ENCODE results near the gene MRPS18A.
A peak's percentile ranks its signal among the peaks of the same experiment; 100 is the strongest.

Gene MRPS18A

GRCh38 chr6:43629505-43630300, 57.9 kb downstream of the MRPS18A start:
- DNase-seq (ENCODE audit: extremely low read depth, low read depth) = peak; percentile 95
- TF ChIP-seq CTCF (IDR thresholded peaks at IDR 0.05; ENCODE audit: low read depth, low read length) = no peak

- DNase-seq (ENCODE audit: extremely low read depth, low read depth) = peak; percentile 99
- no peak for TF ChIP-seq CTCF (IDR thresholded peaks at IDR 0.05; ENCODE audit: low read depth, low read length)
These were observed 58.5 kb downstream of the MRPS18A start, which contains the start of gene GTPBP2 for GRCh38 chr6:43629104-43629504. TSS of gene GTPBP2 (minus strand) at chr6:43629264. CDS start at chr6:43629162, 102 bp downstream.

GRCh38 chr6:43628393-43629103, 59.0 kb downstream of the MRPS18A start:
- DNase-seq (ENCODE audit: extremely low read depth, low read depth) = no peak
- no peak for TF ChIP-seq CTCF (IDR thresholded peaks at IDR 0.05; ENCODE audit: low read depth, low read length)

GRCh38 chr6:43627008-43627825, 60.4 kb downstream of the MRPS18A start:
- no peak for TF ChIP-seq CTCF (IDR thresholded peaks at IDR 0.05; ENCODE audit: low read depth, low read length)
- peak; percentile 95 for DNase-seq (ENCODE audit: extremely low read depth, low read depth)

- TF ChIP-seq CTCF (IDR thresholded peaks at IDR 0.05; ENCODE audit: low read depth, low read length) = no peak
- no peak for DNase-seq (ENCODE audit: extremely low read depth, low read depth)
These were observed 62.1 kb downstream of the MRPS18A start for GRCh38 chr6:43625393-43625992.

GRCh38 chr6:43624786-43625288, 62.8 kb downstream of the MRPS18A start:
- TF ChIP-seq CTCF (IDR thresholded peaks at IDR 0.05; ENCODE audit: low read depth, low read length) = no peak
- no peak for DNase-seq (ENCODE audit: extremely low read depth, low read depth)
